Thymus (tissue), 11 donors: Measurements from ENCODE around the gene FAM13A. TPM values are rescaled to one million over a fixed set of nuclear protein-coding genes. Genes with fewer than 3 reads are reported as not detected.

Source experiments
- DNase-seq, 9 donors: peaks; one replicate each; pipeline ENCODE4 v3.0.0-alpha.2; 2013; ENCODE audit warnings: low spot score in 9 of 9, low read depth in 6 of 9, missing footprints in 1 of 9
- H3K27ac ChIP-seq, 2 donors: one replicate each; pipeline ENCODE4 v1.5.1; 2013; ENCODE audit warnings: control low read depth in 1 of 2, low read depth in 1 of 2, low read length in 1 of 2, mild to moderate bottlenecking in 1 of 2, moderate library complexity in 1 of 2
- H3K27me3 ChIP-seq, 2 donors: one replicate each; pipeline ENCODE4 v1.5.1; 2013; ENCODE audit warnings: low read length in 1 of 2; ENCODE audit not compliant: control insufficient read depth in 2 of 2, insufficient read depth in 1 of 2
- H3K36me3 ChIP-seq, 2 donors: one replicate each; pipeline ENCODE4 v1.5.1; 2013; ENCODE audit warnings: low read length in 1 of 2, mild to moderate bottlenecking in 1 of 2, moderate library complexity in 1 of 2; ENCODE audit not compliant: control insufficient read depth in 2 of 2, insufficient read depth in 2 of 2
- H3K4me1 ChIP-seq, 2 donors: one replicate each; pipeline ENCODE4 v1.5.1; 2013; ENCODE audit warnings: low read length in 2 of 2; ENCODE audit not compliant: control insufficient read depth in 2 of 2, insufficient read depth in 2 of 2
- H3K4me3 ChIP-seq, 2 donors: one replicate each; pipeline ENCODE4 v1.5.1; 2013; ENCODE audit warnings: low read length in 2 of 2, control low read depth in 1 of 2, mild to moderate bottlenecking in 1 of 2
- H3K9me3 ChIP-seq, 2 donors: one replicate each; pipeline ENCODE4 v1.5.1; 2013; ENCODE audit warnings: low read length in 1 of 2, mild to moderate bottlenecking in 1 of 2; ENCODE audit not compliant: control insufficient read depth in 2 of 2, insufficient read depth in 1 of 2
- WGBS: extraction: QIAGEN DNeasy Blood & Tissue Kit; methylation state at CpG from one replicate; pipeline ENCODE4 v1.1.7; 2013; 5-methylcytosine and 5-hydroxymethylcytosine counted together
- polyA plus RNA-seq: library from polyadenylated mRNA; stranded (reverse); fragments of 200-250 nt; gene quantifications from one replicate; pipeline ENCODE4 v1.2.3, GENCODE V29; 2013
- total RNA-seq: library from RNA; stranded (reverse); fragments of 120-200 nt; gene quantifications from one replicate; pipeline ENCODE4 v1.2.4, GENCODE V29; 2013
- donor health status: healthy.

FAM13A gene
- total and polyA plus RNA-seq, 2 donors: 9.0 to 9.3 TPM

- peak overlapping the region in 1 of 2 donors; percentile 38 for H3K27ac ChIP-seq
- WGBS: 36% methylated on average over 1 of the region's 1 CpG
- H3K9me3 ChIP-seq: peaks cover 0 to 4% of the 10 kb centered on the region in 2 donors
Measured at GRCh38 chr4:88960576-88960975, 96.4 kb downstream of the FAM13A start.

GRCh38 chr4:88958080-88958479, 98.9 kb downstream of the FAM13A start:
- Histone ChIP-seq H3K4me1 (no peaks in the 10 kb centered on the region), H3K9me3 (peaks cover 0 to 4% of the 10 kb centered on the region in 2 donors), H3K36me3 (no peaks in the 10 kb centered on the region), H3K4me3 (no peak overlapping the region), H3K27me3 (no peaks in the 10 kb centered on the region), H3K27ac (peak overlapping the region in 1 of 2 donors; percentile 25)
- WGBS: 97% methylated on average over 3 of the region's 3 CpGs
- no peak for DNase-seq

More at GRCh38 chr4:88960576-88960975, 96.4 kb downstream of the FAM13A start:
- H3K27me3 ChIP-seq: no peaks in the 10 kb centered on the region
- H3K4me3 ChIP-seq: no peak overlapping the region
- H3K36me3 ChIP-seq: no peaks in the 10 kb centered on the region
- H3K4me1 ChIP-seq: no peaks in the 10 kb centered on the region
- DNase-seq: peak in 2 of 9 donors; percentile 15 to 40

- Histone ChIP-seq H3K27ac (no peak overlapping the region), H3K27me3 (no peaks in the 10 kb centered on the region), H3K9me3 (peaks cover 0 to 4% of the 10 kb centered on the region in 2 donors), H3K4me1 (no peaks in the 10 kb centered on the region), H3K36me3 (no peaks in the 10 kb centered on the region), H3K4me3 (no peak overlapping the region)
- peak in 1 of 9 donors; percentile 5 for DNase-seq
- WGBS: 51% methylated on average over 2 of the region's 2 CpGs
Measured at GRCh38 chr4:88957570-88957969, 99.4 kb downstream of the FAM13A start.

GRCh38 chr4:88955580-88956380, 101.2 kb downstream of the FAM13A start:
- no peak for DNase-seq
- Histone ChIP-seq H3K4me1 (no peaks in the 10 kb centered on the region), H3K4me3 (no peak overlapping the region), H3K27me3 (no peaks in the 10 kb centered on the region), H3K36me3 (no peaks in the 10 kb centered on the region), H3K27ac (no peak overlapping the region), H3K9me3 (peaks cover 0 to 4% of the 10 kb centered on the region in 2 donors)
- WGBS: 97% methylated on average over 3 of the region's 3 CpGs

GRCh38 chr4:88953400-88953799, 103.6 kb downstream of the FAM13A start:
- Histone ChIP-seq H3K9me3 (peaks cover 0 to 1% of the 10 kb centered on the region in 2 donors), H3K27ac (no peak overlapping the region), H3K27me3 (no peaks in the 10 kb centered on the region), H3K4me1 (no peaks in the 10 kb centered on the region), H3K4me3 (no peak overlapping the region), H3K36me3 (no peaks in the 10 kb centered on the region)
- DNase-seq: no peak
- 99% methylated on average over 2 of the region's 2 CpGs for WGBS

GRCh38 chr4:88952081-88952480, 104.9 kb downstream of the FAM13A start:
- H3K36me3 ChIP-seq: no peaks in the 10 kb centered on the region
- no peak overlapping the region for H3K4me3 ChIP-seq
- H3K4me1 ChIP-seq: no peaks in the 10 kb centered on the region
- 95% methylated on average over 3 of the region's 3 CpGs for WGBS
- H3K27me3 ChIP-seq: no peaks in the 10 kb centered on the region
- H3K9me3 ChIP-seq: no peaks in the 10 kb centered on the region
- no peak for DNase-seq
- H3K27ac ChIP-seq: no peak overlapping the region

- Histone ChIP-seq H3K4me3 (no peak overlapping the region), H3K27ac (no peak overlapping the region), H3K36me3 (no peaks in the 10 kb centered on the region), H3K9me3 (no peaks in the 10 kb centered on the region), H3K27me3 (no peaks in the 10 kb centered on the region), H3K4me1 (no peaks in the 10 kb centered on the region)
- DNase-seq: no peak
- 95% methylated on average over 2 of the region's 2 CpGs for WGBS
Measured at GRCh38 chr4:88949605-88950004, 107.4 kb downstream of the FAM13A start.

- peak in 4 of 9 donors; percentile 3 to 57 (median 16) for DNase-seq
- 75% methylated on average over 2 of the region's 2 CpGs for WGBS
- Histone ChIP-seq H3K27me3 (no peaks in the 10 kb centered on the region), H3K27ac (no peak overlapping the region), H3K4me3 (no peak overlapping the region), H3K36me3 (no peaks in the 10 kb centered on the region), H3K9me3 (no peaks in the 10 kb centered on the region), H3K4me1 (no peaks in the 10 kb centered on the region)
Measured at GRCh38 chr4:88940506-88940905, 116.5 kb downstream of the FAM13A start.

- Histone ChIP-seq H3K9me3 (no peaks in the 10 kb centered on the region), H3K27me3 (no peaks in the 10 kb centered on the region), H3K4me3 (no peak overlapping the region), H3K36me3 (no peaks in the 10 kb centered on the region), H3K4me1 (no peaks in the 10 kb centered on the region), H3K27ac (no peak overlapping the region)
- no peak for DNase-seq
- WGBS: 96% methylated on average over 3 of the region's 3 CpGs
Measured at GRCh38 chr4:88939697-88940096, 117.3 kb downstream of the FAM13A start.
